ENCODE measurements around the gene NDRG4.

Gene NDRG4

GRCh38 chr16:58458606-58459343 is 41.2 kb upstream of the NDRG4 start:
- H3K9me3 ChIP-seq (ENCODE audit: insufficient read depth, low read depth, low read length), result no peaks in the 10 kb centered on the region
- H3K4me1 ChIP-seq (ENCODE audit: insufficient read depth, low read length, poor library complexity, severe bottlenecking), result no peaks in the 10 kb centered on the region
- no peak for TF ChIP-seq EZH2phosphoT487 (IDR thresholded peaks at IDR 0.05; ENCODE audit: borderline replicate concordance)
- no peak for TF ChIP-seq CTCF (conservative IDR thresholded peaks at IDR 0.05; ENCODE audit: low read length)
- H3K4me3 ChIP-seq (ENCODE audit: low read length, poor library complexity, severe bottlenecking), result no peak overlapping the region
- H4K20me1 ChIP-seq (ENCODE audit: insufficient read depth, low read length, poor library complexity, severe bottlenecking), result no peaks in the 10 kb centered on the region
- H3K79me2 ChIP-seq (ENCODE audit: insufficient read depth, low read length), result no peaks in the 10 kb centered on the region
- no peaks in the 10 kb centered on the region for H3K9me2 ChIP-seq (replicated peaks; ENCODE audit: low read depth, low read length)
- no peaks in the 10 kb centered on the region for H3K36me3 ChIP-seq (ENCODE audit: insufficient read depth, low read length)
- no peaks in the 10 kb centered on the region for H3K27me3 ChIP-seq (ENCODE audit: insufficient read depth, low read length, poor library complexity, severe bottlenecking)
- no peaks in the 10 kb centered on the region for H3F3A ChIP-seq (ENCODE audit: low read depth)
- H3K9ac ChIP-seq (ENCODE audit: low read depth, low read length, poor library complexity, severe bottlenecking), result no peak overlapping the region
- no peak overlapping the region for H2AFZ ChIP-seq (ENCODE audit: low read length)
- H3K4me2 ChIP-seq (ENCODE audit: low read depth, low read length, poor library complexity, severe bottlenecking), result no peak overlapping the region

- Histone ChIP-seq H3K36me3 (ENCODE audit: insufficient read depth, low read length) (no peaks in the 10 kb centered on the region), H3K9me3 (ENCODE audit: insufficient read depth, low read depth, low read length) (no peaks in the 10 kb centered on the region), H3K4me1 (ENCODE audit: insufficient read depth, low read length, poor library complexity, severe bottlenecking) (no peaks in the 10 kb centered on the region), H3K27me3 (ENCODE audit: insufficient read depth, low read length, poor library complexity, severe bottlenecking) (no peaks in the 10 kb centered on the region), H4K20me1 (ENCODE audit: insufficient read depth, low read length, poor library complexity, severe bottlenecking) (no peaks in the 10 kb centered on the region), H3K9ac (ENCODE audit: low read depth, low read length, poor library complexity, severe bottlenecking) (no peak overlapping the region), H3F3A (ENCODE audit: low read depth) (no peaks in the 10 kb centered on the region), H3K79me2 (ENCODE audit: insufficient read depth, low read length) (no peaks in the 10 kb centered on the region), H3K4me3 (ENCODE audit: low read length, poor library complexity, severe bottlenecking) (no peak overlapping the region), H3K4me2 (ENCODE audit: low read depth, low read length, poor library complexity, severe bottlenecking) (no peak overlapping the region), H2AFZ (ENCODE audit: low read length) (no peak overlapping the region), H3K9me2 (replicated peaks; ENCODE audit: low read depth, low read length) (no peaks in the 10 kb centered on the region)
- TF ChIP-seq EZH2phosphoT487 (IDR thresholded peaks at IDR 0.05; ENCODE audit: borderline replicate concordance) (no peak), CTCF (conservative IDR thresholded peaks at IDR 0.05; ENCODE audit: low read length) (no peak)
Measured at GRCh38 chr16:58459344-58460218, 40.4 kb upstream of the NDRG4 start.

GRCh38 chr16:58460219-58460610 is 39.7 kb upstream of the NDRG4 start:
- Histone ChIP-seq H3K4me2 (ENCODE audit: low read depth, low read length, poor library complexity, severe bottlenecking) (no peak overlapping the region), H3K27me3 (ENCODE audit: insufficient read depth, low read length, poor library complexity, severe bottlenecking) (no peaks in the 10 kb centered on the region), H3K4me3 (ENCODE audit: low read length, poor library complexity, severe bottlenecking) (no peak overlapping the region), H3K4me1 (ENCODE audit: insufficient read depth, low read length, poor library complexity, severe bottlenecking) (no peaks in the 10 kb centered on the region), H3F3A (ENCODE audit: low read depth) (no peaks in the 10 kb centered on the region), H3K9me3 (ENCODE audit: insufficient read depth, low read depth, low read length) (no peaks in the 10 kb centered on the region), H3K9ac (ENCODE audit: low read depth, low read length, poor library complexity, severe bottlenecking) (no peak overlapping the region), H3K9me2 (replicated peaks; ENCODE audit: low read depth, low read length) (no peaks in the 10 kb centered on the region), H3K36me3 (ENCODE audit: insufficient read depth, low read length) (no peaks in the 10 kb centered on the region), H3K79me2 (ENCODE audit: insufficient read depth, low read length) (no peaks in the 10 kb centered on the region), H4K20me1 (ENCODE audit: insufficient read depth, low read length, poor library complexity, severe bottlenecking) (no peaks in the 10 kb centered on the region), H2AFZ (ENCODE audit: low read length) (no peak overlapping the region)
- TF ChIP-seq EZH2phosphoT487 (IDR thresholded peaks at IDR 0.05; ENCODE audit: borderline replicate concordance) (no peak), CTCF (conservative IDR thresholded peaks at IDR 0.05; ENCODE audit: low read length) (no peak)
